ENCODE data around the gene LRIT1.
A peak's percentile ranks its signal among the peaks of the same experiment; 100 is the strongest.

LRIT1 gene

DNA sequence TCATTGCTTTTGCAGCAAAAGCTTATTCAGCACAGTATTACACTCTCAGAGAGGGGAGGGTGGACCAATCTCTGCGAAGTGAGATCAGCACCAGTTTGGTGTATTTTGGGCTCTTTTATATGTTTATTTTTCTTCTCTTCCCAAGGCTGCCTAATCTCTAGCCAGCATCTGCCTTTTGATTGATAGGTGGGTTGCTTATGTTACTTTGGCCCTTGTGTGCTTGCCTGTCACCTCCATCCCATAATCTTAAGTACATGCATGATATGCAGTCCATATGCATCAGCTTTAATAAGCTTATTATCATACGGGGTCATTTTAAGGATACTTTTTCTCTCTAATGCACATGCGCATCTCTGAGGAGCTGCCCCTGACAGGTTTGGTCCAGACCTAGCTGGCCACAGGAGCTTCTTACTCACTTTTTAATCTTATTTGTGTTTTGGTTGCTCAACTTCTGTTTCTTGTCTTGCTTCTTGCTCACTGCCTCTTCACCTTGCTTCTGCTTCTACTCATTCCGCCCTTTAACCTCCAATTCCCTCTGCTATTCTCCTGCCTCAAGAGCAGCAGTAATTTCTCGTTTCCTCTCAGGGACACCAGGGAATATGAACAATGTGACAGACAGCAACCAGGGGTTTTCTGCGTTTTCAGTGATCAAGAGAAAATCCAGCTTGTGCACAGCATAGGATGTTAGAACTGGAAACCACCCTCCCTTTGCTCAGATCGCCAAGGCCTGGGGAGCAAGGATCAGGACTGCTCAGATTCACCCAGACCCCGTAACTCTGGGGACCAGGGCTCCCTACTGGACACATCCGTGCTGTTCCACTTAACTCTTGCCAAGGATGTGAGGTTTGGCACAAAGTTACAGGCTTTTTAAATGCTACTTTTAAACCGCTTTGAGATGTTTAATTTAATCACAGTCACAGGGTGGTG lies 13.5 kb upstream of the LRIT1 start:
- DNase-seq, result no peak

DNA sequence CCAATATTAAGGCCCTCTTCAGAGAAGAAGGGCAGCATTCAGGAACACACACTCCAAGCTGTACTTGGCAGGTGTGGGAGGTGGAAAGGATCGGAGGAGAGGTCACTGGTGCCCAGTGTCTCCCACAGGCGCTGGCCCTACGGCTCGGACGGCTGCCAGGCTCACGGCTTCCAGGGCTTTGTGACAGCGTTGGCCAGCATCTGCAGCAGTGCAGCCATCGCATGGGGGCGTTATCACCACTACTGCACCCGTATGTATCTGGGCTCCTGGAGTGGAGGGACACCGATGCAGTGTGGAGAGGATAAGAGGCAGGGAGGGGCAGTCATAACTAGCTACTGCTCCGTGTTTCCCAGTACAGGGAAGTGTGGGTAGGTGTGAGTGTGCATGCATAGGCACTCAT lies 7.4 kb upstream of the LRIT1 start:
- DNase-seq, result no peak

DNA sequence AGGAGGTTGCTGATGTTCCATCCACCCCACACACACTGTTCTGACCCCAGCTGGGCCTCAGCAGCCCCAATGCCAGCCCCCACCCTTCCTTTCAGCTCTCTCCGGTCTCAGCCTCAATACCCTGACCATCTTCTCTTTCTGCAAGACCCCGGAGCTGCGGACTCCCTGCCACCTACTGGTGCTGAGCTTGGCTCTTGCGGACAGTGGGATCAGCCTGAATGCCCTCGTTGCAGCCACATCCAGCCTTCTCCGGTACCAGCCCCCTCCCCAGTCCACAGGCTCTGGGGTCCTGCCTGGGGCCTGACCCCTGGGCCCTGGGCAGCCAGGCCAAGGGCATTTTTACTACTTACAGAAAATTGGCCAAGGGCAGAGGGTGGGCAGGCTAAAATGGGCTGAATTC lies 6.2 kb upstream of the LRIT1 start:
- DNase-seq, result no peak

DNA sequence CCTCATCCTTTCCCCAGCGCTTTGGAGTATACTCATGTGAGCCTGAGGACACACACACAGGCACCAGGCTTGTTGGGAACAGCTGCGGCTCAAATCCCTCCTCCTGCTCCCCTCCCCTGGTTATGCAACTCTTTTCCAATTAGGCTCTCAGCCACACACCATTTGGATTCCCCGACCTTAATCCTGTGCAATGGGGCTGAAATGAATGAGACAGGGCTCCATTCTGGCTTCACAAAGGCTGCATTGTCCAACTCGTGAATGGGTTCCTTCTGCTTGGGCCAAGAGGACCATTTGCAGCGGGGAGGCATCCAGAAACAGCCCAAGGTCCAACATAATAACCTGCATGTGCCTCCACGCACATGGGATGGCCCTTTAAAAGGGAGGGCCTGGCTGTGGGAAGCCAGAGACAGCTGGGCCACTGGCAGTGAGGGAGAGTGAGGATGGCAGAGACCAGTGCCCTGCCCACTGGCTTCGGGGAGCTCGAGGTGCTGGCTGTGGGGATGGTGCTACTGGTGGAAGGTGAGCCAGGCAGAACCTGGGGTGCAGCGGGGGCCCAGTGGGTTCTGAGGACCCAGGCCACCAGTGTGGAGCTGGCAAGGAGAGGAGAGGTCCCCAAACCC lies 3.4 kb upstream of the LRIT1 start, which contains the start of gene RGR:
Gene RGR (plus strand): TSS at position 403 of the 620 bp plus-strand sequence. CDS start 38 bp downstream, at position 441.
- no peak for DNase-seq

DNA sequence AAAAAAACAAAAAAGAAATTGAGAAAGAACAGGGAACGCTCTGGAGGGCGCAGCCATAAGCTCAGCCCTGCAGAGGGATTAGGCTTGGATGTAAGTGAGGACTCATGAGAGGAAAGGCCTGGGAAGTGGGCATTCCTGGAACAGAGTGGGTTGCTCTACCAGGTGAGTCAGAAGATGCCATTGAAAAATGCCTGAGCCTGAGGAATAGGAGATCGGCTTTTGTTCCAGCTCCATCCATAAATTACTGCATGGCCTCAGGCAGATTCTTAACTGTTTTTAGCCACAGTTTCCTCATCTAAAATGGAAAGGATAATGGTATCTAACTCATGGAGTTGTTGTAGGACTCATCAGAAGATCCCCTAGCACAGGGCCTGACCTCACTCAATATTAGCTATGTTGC lies 2.4 kb upstream of the LRIT1 start:
- DNase-seq, result no peak

DNA sequence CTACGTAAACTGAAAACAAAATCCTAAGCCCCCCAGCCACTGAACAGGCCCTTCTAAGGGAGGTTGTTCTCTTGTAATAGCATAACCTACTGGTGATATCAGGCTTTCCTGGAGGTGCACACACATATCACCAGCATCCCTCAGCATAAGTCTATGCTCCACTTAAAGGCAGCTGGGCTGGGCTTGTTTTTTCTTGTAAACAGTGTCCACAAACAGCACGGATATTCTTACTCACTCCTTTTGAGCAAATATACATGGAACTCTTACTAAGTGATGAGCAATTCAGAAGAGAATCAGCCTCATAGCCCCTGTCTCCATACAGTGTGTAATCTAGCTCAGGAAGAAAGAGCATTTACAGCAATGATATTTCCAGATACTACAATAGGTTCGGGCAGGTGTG lies 2.4 kb downstream of the LRIT1 start:
- DNase-seq, result no peak

DNA sequence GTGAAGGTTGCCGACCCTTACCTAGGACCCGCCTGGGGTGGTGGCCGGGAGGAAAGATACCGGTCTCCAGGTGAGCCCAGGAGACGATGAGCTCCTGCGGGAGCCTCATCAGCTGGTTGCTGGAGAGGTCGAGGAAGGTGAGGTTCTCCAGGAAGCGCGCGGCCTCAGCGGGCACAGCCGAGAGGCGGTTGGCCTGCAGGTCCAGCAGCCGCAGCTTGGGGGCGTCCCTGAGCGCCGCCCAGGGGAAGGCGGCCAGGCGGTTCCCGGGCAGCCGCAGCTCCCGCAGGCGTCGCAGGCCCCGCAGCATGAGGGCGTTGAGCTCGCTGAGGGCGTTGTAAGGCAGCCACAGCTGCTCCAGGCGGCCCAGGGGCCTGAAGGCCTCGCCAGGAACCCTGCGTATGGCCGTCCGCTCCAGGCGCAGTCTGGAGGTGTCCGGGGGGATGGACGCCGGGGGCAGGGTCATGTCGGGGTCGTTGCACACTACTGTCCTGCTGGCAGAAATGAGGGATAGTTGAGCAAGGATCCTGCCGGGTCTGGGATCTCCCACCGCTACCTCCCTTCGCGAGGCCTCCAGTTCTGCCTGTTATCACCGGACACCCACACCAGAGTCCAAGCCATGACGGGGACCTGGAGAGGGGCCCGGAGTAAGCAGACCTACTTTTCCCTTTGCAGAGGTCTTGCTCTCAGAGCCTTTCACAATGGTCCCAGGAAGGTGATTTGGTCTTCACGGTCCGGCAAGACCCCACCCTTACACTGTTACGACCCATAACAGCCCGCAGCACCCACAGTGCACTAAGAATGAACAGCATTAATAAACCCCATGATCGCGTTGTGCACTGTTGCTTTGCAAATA lies 3.9 kb downstream of the LRIT1 start:
- peak in 1 of 2 experiments; percentile 19 for DNase-seq

DNA sequence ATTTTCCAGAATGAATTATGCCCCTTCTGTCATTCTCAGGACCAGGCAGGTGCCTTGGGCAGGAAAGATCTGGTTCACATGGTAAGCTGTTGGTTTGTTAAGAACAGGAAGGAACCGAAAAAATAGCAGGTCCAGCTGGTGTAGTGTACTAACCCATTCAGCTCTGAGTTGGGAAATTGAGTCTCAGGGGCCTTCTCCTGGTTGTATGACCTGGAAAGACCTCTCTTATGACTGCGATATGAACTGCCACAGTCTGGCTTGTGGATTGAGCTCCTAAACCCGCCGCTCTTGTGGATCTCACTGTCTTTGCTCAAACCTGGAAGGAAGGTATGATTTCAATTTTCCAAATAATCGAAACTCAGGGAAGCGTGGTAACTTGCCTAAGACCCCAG lies 4.5 kb downstream of the LRIT1 start:
- no peak for DNase-seq

DNA sequence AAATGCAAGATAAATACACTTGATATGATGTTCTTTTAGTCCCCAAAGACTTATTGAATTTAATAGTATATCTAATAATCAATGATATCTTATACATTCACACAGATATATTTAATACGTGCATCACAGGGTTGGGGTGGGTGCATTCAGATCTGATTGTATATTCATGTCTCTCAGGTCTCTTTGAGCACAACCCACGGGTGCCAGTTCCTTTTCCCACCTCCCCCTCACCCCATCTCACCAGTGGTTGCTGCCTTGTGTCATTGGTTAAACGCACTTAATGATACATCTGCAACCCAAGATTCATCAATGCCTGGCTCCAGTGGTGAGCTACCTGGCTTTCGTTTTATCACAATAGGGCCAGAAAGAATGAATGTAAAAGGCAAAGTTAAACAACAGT lies 6.2 kb downstream of the LRIT1 start:
- no peak for DNase-seq

DNA sequence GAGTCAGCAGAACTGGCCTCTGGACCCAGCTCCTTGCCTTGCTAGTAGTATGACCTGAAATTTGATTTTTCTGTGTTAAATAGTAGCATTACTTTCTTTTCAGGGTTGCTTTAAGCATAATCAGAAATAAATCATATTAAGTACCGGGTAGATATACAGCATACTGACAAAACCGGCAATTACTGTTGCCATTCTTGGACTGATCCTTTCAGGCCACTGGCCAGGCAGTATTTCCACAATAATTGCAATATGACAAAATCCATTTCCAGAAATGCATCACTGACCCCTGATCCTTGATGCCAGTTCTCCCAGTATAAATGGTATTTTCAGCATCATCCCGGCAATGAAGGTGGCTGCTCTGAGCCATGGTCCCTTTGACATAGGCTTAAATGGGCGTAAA lies 6.9 kb downstream of the LRIT1 start:
- no peak for DNase-seq

DNA sequence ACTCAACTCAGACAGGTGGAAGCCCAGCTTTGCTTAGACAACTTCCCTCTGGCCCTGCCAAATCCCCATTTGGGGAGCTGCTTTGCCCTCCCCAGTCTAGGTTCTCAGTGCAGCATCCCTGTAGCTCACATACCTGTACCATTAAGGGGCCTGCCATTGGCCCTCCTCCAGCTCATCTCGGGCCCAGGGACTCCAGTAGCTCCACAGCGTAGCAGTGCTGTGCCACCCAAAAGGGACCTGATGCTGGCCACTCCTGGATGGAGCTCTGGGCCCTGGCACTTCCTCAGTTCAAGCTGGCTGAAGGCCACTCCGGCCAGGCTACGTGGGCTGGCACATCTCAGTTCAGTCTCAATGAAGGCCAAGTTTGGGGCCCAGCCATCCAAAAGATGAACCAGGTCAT lies 7.4 kb downstream of the LRIT1 start:
- no peak for DNase-seq

DNA sequence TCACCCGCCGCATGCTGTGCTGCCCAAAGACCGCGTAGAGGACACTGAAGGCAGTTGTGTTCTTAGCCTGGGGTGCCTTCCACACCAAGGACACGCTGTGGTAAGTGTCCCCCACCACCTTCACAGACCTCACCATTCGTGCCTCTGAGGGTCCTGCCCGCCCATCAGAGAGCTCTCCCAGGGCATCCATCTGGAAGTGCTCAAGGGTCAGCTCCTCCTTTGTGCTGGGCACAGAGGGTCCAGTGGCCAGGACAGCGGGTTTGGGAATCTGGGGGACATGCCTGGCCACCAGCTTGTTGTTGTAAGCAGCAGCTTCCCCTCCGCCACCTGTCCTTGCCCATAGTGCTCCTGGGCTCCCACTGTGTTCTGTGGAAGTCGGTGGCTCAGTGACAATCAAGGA lies 9.0 kb downstream of the LRIT1 start:
- DNase-seq, result no peak

DNA sequence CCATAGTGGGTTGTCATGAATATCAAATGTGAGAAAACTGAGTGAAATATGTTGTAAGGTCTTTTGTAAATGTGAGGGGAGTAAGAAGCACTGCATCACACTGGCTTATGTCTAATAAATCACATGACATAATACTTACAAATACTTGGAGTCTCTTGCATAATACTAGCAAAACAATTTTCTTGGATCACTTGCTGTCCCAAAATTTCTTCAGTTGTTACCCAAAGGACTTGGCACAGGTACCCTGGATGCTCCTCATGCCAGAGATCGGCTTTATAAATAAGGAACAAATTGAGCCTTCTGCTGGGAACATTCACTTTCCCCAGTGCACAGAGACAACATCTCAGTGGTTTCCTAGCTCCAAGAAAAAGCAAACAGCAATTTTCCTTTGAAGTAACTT lies 11.0 kb downstream of the LRIT1 start:
- DNase-seq, result no peak

DNA sequence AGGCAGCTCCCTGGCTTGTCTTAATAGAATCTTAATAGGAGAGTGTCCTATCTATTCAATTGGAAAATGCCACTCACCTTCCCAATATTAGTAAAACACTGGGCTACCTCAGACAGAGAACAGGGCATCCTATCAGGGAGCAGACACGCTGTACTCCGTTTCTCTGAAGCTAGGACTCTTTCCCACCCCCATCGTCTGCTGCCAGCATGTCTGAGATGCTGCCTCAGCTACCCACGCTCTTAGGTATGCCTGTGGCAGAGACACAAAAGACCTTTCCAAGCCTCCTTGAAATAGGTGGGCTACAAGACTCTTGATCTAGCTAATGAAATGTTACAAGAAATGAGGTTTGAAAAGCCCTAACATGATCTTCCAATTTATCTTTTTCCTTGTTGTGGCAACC lies 13.5 kb downstream of the LRIT1 start:
- DNase-seq, result no peak

DNA sequence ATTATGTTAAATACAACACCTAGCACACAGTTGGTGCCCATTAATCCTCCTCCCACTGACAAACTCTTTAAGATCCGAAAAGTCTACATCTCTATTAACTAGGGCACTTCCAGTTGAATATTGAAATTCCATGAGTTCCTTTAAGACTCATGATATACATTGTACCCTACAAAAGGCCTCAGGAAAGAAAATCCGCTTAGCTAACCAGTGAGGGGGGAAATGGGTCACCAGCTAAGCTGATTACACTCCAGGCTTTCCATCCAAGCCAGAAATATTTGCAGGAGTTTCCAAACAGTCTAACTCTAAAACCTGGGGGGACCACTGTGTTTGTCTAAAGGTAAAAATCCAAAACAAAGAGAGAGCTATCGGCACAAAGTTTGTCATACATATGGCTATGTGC lies 14.7 kb downstream of the LRIT1 start:
- DNase-seq, result no peak

DNA sequence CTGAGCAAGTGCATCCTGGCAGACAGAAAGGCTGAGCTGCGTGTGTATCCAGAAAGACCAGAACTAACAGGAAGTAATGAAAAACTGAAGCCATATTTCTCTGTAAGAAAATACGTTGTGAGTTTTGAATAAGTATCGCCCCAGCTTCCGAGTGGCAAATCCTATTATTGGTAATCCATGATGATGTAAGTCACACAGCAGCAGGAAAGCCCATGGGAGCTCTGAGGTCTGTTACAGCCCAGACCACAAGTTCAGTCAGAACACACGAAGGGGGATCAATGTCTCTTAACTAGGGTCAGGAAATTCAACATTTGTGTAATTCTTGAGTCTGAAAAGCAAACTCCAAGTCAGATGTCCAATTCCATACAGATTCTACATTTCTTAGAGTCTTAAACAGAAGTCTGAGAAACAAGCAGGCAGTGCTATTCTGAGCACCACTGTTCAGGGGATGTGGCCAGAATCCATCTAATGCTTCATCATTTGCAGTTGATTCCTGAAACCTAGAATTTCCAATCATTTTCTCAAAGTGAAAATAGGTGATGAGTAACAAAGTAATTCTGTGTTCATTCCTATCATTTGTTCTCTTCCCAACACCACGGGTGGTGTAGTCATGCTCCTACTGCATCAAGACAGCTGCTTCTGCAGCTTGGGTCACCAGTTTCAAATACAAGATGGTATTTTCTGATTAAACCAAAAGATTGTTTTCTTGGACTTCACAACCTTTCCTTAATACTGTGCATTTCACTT lies 15.7 kb downstream of the LRIT1 start, which contains the start of gene LRIT2:
Gene LRIT2 (minus strand): TSS at position 118 of the 747 bp plus-strand sequence. CDS start 24 bp downstream, at position 94.
- no peak for DNase-seq

DNA sequence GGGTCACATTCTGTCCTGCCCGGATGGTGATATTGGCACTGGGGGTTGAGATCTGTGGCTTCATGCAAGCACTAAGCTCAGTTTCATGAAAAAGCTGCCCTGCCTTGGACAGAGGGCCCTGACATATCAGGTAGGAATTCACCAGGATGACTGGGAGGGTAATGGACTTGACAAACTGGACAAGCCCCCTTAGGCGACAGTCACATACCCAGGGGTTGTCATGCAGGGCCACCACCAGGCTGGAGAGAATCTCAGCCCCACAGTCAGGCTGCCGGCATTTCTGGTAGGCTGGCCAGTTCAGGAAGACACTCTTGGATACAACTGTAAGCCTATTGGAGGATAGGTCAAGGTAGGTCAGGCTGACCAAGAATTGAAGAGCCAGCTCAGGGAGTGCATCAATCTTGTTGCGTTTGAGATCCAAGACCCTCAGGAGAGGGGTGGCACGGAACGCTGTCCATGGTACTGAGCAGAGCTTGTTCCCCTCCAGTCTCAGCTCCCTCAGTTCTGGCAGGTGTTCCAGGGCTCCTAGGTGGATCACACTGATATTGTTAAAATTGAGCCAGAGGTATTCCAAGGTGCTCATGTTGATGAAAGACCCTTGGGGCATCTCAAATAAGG lies 16.8 kb downstream of the LRIT1 start:
- no peak for DNase-seq

DNA sequence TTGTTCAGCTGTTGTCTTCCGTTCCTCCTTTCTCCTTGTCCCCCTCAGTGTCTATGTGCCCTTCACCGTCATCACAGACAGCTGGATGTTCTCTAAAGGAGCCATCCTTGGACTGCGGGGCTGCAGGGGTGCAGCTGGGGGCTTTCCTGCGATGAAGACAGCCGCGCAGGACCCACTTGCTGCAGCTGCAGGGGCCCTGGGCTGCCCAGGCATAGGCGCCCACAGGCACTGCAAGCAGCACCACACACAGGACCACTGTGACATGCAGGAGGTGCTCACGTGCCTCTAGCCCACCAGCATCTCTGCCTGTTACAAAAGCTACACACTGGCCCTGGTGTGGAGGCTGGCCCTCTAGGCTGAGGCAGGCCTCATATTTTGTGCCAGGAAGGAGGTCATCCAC lies 19.4 kb downstream of the LRIT1 start:
- DNase-seq, result no peak

DNA sequence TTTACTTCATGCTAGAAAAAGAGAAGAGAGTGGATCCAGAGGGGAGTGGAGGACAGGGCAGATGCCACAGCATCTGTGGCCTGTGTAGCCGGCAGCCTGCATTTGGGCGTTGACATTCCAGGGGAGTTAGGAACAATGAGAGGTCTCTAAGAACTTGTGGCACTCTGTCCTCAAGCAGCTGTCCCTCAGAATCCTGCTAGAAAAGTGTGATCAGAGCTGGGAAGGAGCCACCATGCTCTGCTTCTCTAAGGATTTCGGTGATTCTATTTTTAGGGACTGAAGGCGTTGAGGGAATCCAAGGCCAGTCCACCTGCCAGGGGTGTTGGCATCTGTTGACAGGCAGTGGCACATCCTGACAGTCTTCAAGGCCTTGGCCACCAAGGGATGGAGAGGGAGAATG lies 23.6 kb downstream of the LRIT1 start:
- DNase-seq, result no peak

DNA sequence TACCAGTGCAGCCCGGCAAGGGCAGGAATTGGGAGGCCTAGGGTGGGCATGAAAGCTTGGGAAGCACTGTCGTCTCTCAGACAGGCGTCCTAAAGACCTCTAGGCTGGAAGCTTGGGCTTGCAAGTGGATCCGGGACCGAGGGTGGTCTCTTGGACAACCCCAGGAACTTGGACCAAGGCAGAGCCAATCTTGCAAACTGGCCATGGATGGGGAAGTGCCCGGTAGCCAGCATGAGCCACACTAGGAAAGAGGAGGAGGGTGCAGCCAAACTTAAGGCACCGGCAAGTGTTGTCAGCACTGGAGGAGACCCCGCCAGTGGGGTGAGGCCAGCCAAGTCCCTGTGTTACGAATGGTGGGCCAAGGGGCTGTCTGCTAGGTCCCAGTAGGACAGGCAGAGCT lies 24.5 kb downstream of the LRIT1 start:
- DNase-seq, result no peak

DNA sequence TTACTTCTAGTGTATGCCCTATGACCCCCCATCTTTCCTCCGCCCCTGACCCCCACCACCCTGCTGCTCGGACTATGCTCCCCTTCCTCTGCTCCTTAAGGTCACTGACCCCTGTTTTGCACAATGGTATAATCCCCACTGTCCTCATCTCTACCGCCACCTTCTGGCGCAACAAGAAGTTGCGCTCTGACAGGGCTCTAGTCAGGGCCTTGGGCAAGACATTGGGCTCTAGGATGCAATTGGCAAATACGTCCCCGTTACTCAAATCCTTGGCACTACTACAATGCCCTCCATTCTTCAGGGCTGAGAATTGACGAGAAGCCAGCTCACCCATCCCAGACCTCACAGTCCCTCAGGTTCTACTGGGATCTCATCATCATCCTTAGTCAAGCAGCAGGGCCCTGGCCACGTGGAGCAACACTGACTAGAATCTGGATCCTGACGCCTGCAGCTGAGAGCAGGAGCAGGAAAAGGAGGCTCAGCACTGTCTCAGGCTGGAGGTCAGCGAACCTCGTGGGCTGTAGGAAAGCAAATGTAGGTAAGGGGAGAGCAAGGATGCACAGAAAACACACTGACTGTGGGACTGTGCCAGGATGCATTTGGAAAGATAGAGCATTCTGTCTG lies 26.6 kb downstream of the LRIT1 start:
- DNase-seq, result peak; percentile 53 to 54

Data from activated CD4-positive, alpha-beta T cell treated with anti-CD3 and anti-CD28 coated beads, Interleukin-2, amount 50 U/mL, for 48 hours (primary cell).